Peyer's patch (tissue), 4 donors: ENCODE results near the gene SUMO3. TPM values are rescaled to one million over a fixed set of nuclear protein-coding genes. Genes with fewer than 3 reads are reported as not detected.

Experiments used
- DNase-seq, 3 donors: peaks; one replicate each; pipeline ENCODE4 v3.0.0-alpha.2; 2017 to 2019
- H3K27ac ChIP-seq, 4 donors: fragments of 200-600 bp; sonication (generic); one replicate each; pipeline ENCODE4 v1.5.1; 2016 to 2019
- H3K27me3 ChIP-seq, 2 donors: fragments of 200-600 bp; sonication (generic); one replicate each; pipeline ENCODE4 v1.5.1; 2019
- H3K36me3 ChIP-seq, 3 donors: fragments of 200-600 bp; sonication (generic); one replicate each; pipeline ENCODE4 v1.5.1; 2016 to 2019
- H3K4me1 ChIP-seq, 4 donors: fragments of 200-600 bp; sonication (generic); one replicate each; pipeline ENCODE4 v1.5.1; 2016 to 2019
- H3K4me3 ChIP-seq, 4 donors: fragments of 200-600 bp; sonication (generic); 1 replicate in 3 of 4; 2 replicates in 1 of 4; pipeline ENCODE4 v1.5.1; 2016 to 2019; ENCODE audit warnings: mild to moderate bottlenecking in 1 of 4
- H3K9me3 ChIP-seq, 4 donors: fragments of 200-600 bp; sonication (generic); one replicate each; pipeline ENCODE4 v1.5.1; 2016 to 2019; ENCODE audit warnings: mild to moderate bottlenecking in 1 of 4
- POLR2A ChIP-seq, 2 donors: fragments of 450-650 bp; IDR thresholded peaks; one replicate each; pipeline ENCODE4 v1.5.1; 2017; ENCODE audit warnings: antibody characterized with exemption in 2 of 2, mild to moderate bottlenecking in 2 of 2, moderate library complexity in 2 of 2
- total RNA-seq, 4 donors: library from RNA; depleted of rRNA; stranded (reverse); fragments of >200 nt; gene quantifications; one replicate each; pipeline ENCODE4 v1.1.0, GENCODE V29; 2016
- TF ChIP-seq, protein P1 (sequence below), 6 experiments: fragments of 450-650 bp in 4 of 6; fragments of 200-600 bp in 2 of 6; sonication (generic) in 1 of 6; IDR thresholded peaks; one replicate each; pipeline ENCODE4 v1.5.1; 2017 to 2019; ENCODE audit warnings: antibody characterized with exemption in 6 of 6, mild to moderate bottlenecking in 3 of 6, moderate library complexity in 1 of 6

Gene SUMO3
- total RNA-seq, 4 donors from 2014 or later = 42.6 to 57.6 (median 49.8) TPM

DNA sequence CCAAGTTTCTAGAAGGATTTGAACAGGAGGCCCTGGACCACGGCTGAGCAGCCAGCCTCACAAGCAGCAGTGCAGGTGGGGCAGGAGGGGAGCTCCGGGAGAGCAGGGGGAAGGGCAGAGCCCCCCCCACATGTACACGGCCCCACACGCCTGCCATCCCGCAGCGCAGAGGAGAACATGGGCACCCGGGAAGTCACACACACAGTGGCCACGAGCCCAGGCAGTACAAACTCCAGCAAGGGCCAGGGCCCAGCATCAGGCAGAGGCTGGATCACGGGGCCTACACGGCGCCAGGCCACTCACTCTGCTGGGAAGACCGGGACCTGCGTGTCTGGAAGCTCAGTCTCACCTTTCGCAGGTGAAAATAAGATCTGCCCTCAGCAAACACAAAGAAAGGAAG lies 5.2 kb downstream of the SUMO3 start:
- H3K9me3 ChIP-seq = no peaks in the 10 kb centered on the region
- no peak for TF ChIP-seq POLR2A (IDR thresholded peaks at IDR 0.05)
- TF ChIP-seq, protein P1, sequence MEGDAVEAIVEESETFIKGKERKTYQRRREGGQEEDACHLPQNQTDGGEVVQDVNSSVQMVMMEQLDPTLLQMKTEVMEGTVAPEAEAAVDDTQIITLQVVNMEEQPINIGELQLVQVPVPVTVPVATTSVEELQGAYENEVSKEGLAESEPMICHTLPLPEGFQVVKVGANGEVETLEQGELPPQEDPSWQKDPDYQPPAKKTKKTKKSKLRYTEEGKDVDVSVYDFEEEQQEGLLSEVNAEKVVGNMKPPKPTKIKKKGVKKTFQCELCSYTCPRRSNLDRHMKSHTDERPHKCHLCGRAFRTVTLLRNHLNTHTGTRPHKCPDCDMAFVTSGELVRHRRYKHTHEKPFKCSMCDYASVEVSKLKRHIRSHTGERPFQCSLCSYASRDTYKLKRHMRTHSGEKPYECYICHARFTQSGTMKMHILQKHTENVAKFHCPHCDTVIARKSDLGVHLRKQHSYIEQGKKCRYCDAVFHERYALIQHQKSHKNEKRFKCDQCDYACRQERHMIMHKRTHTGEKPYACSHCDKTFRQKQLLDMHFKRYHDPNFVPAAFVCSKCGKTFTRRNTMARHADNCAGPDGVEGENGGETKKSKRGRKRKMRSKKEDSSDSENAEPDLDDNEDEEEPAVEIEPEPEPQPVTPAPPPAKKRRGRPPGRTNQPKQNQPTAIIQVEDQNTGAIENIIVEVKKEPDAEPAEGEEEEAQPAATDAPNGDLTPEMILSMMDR (IDR thresholded peaks at IDR 0.05) = no peak
- no peaks in the 10 kb centered on the region for H3K27me3 ChIP-seq
- no peak overlapping the region for H3K4me3 ChIP-seq
- no peak overlapping the region for H3K27ac ChIP-seq
- peaks cover 4 to 12% (median 8%) of the 10 kb centered on the region in 4 donors for H3K4me1 ChIP-seq
- DNase-seq = no peak
- peaks cover 0 to 46% (median 0%) of the 10 kb centered on the region in 3 donors for H3K36me3 ChIP-seq

DNA sequence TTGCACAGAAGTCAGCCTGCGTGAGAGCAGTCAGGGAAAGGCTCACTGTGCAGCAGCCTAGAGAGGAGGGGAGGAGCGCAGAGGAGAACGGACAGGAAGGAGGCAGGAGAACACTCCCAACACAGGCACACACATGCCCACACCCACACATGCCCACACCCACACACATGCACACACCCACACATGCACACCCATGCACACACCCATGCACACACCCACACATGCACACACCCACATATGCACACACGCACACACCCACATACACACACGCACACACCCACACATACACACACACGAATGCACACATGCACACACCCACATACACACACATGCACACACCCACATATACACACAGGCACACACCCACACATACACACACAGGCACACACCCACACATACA lies 7.1 kb downstream of the SUMO3 start:
- Histone ChIP-seq H3K4me1 (no peaks in the 10 kb centered on the region), H3K27me3 (no peaks in the 10 kb centered on the region), H3K9me3 (no peaks in the 10 kb centered on the region), H3K36me3 (peaks cover 0 to 64% (median 0%) of the 10 kb centered on the region in 3 donors), H3K27ac (no peak overlapping the region), H3K4me3 (no peak overlapping the region)
- TF ChIP-seq, protein P1 (IDR thresholded peaks at IDR 0.05) = no peak
- no peak for TF ChIP-seq POLR2A (IDR thresholded peaks at IDR 0.05)
- no peak for DNase-seq

DNA sequence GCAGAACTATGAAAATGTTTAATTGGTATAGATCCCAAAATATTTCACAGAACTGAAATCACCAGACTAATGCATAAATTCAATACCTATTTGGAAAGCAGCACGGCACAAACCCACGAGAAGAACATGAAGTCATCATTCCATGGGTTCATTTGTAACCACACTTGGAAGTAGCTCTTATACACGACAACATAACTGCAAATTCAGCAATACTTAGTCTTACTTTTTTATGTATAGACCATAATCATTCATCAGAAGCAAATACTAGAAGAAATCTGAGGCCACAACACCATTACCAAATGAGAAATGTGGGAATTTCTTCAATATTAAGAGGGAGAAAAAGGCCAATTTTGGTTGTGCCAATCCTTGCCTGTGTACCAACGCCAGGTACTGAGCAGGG lies 12.0 kb downstream of the SUMO3 start:
- Histone ChIP-seq H3K9me3 (no peaks in the 10 kb centered on the region), H3K4me3 (no peak overlapping the region), H3K36me3 (peaks cover 0 to 56% (median 0%) of the 10 kb centered on the region in 3 donors), H3K27ac (no peak overlapping the region), H3K4me1 (peaks cover 0 to 9% (median 4%) of the 10 kb centered on the region in 4 donors), H3K27me3 (no peaks in the 10 kb centered on the region)
- no peak for DNase-seq
- no peak for TF ChIP-seq POLR2A (IDR thresholded peaks at IDR 0.05)
- TF ChIP-seq, protein P1 (IDR thresholded peaks at IDR 0.05) = no peak

DNA sequence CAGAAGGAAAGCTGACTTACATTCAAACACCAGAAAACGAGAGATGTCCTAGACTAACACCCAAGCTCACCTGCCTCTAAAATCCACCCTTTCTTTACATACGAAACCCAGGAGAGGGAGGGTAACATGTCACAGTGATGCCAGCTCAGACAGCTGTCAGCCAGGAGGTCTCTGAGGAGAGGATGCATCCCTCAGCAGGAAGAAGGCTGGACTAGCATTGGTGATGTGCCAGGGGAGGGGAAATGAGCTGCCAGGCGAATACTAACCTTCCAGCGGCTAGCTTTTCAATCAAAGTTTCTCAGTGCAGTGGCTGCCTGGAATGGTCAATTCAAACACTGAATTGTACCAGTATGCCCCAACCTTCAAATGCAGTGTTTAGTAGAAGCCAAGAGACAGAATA lies 12.6 kb downstream of the SUMO3 start:
- DNase-seq = no peak
- Histone ChIP-seq H3K4me1 (peaks cover 0 to 16% (median 6%) of the 10 kb centered on the region in 4 donors), H3K36me3 (peaks cover 0 to 54% (median 0%) of the 10 kb centered on the region in 3 donors), H3K9me3 (no peaks in the 10 kb centered on the region), H3K27ac (no peak overlapping the region), H3K27me3 (no peaks in the 10 kb centered on the region), H3K4me3 (no peak overlapping the region)
- TF ChIP-seq, protein P1 (IDR thresholded peaks at IDR 0.05) = no peak
- TF ChIP-seq POLR2A (IDR thresholded peaks at IDR 0.05) = no peak

DNA sequence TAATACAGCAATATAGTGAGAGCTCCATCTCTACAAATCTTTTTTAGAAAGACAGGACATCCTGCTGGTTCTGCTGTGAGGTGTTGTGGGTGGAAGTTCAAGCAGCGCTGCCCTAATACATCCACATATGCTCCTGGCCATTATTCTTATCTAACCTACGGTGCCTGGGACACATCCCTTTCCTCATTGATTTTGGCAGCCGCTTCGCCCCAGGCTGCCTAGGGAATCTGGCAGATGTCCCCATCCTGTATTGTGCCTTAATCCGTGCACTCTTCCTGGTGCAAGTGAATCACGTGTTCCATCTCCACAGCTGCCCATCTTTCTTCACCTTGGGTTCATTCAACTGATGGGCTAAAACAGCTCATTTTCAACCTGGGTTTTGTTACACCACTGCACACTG lies 13.1 kb downstream of the SUMO3 start:
- H3K9me3 ChIP-seq = no peaks in the 10 kb centered on the region
- no peak for DNase-seq
- H3K27me3 ChIP-seq = no peaks in the 10 kb centered on the region
- TF ChIP-seq, protein P1 (IDR thresholded peaks at IDR 0.05) = no peak
- no peak for TF ChIP-seq POLR2A (IDR thresholded peaks at IDR 0.05)
- no peak overlapping the region for H3K4me3 ChIP-seq
- H3K4me1 ChIP-seq = peaks cover 0 to 20% (median 6%) of the 10 kb centered on the region in 4 donors
- H3K36me3 ChIP-seq = peaks cover 0 to 49% (median 0%) of the 10 kb centered on the region in 3 donors
- no peak overlapping the region for H3K27ac ChIP-seq

DNA sequence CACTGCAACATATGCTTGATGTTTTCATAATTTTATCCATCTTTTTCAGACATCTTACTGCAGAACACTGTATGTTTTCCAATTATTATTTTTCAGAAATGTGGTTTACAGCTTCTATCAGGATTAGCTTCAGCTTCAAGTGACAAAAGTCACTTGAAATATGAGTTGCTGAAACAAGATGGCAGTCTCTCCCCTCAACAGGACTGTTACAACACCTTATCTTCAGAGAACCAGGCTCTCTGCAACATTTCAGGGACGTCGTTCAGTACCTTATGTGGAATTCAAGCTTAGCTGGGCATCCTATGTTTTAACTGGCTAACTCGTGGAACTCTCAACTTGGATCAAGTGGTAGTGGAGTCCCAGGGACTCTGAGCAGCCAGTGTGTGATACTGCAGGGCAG lies 14.2 kb downstream of the SUMO3 start:
- no peak for TF ChIP-seq POLR2A (IDR thresholded peaks at IDR 0.05)
- Histone ChIP-seq H3K4me3 (no peak overlapping the region), H3K9me3 (no peaks in the 10 kb centered on the region), H3K27me3 (no peaks in the 10 kb centered on the region), H3K4me1 (peaks cover 0 to 27% (median 6%) of the 10 kb centered on the region in 4 donors), H3K36me3 (peaks cover 0 to 44% (median 0%) of the 10 kb centered on the region in 3 donors), H3K27ac (no peak overlapping the region)
- no peak for DNase-seq
